Endodermal cell (in vitro differentiated cells): ENCODE measurements around the gene VGLL2. TPM values are rescaled to one million over a fixed set of nuclear protein-coding genes. Genes with fewer than 3 reads are reported as not detected.

ENCODE experiments used
- DNase-seq: peaks from one replicate; pipeline ENCODE4 v3.0.0-alpha.2; 2017
- H3K27ac ChIP-seq: 2 replicates; pipeline ENCODE4 v1.5.1; 2013; ENCODE audit warnings: mild to moderate bottlenecking, low read depth, low read length, moderate library complexity
- H3K27me3 ChIP-seq: 2 replicates; pipeline ENCODE4 v1.6.1; 2013; ENCODE audit warnings: mild to moderate bottlenecking, low read length, moderate library complexity; ENCODE audit not compliant: insufficient read depth, control insufficient read depth, poor library complexity, severe bottlenecking
- H3K36me3 ChIP-seq: 2 replicates; pipeline ENCODE4 v1.7.0; 2013; ENCODE audit warnings: mild to moderate bottlenecking, low read length, moderate library complexity; ENCODE audit not compliant: control insufficient read depth, insufficient read depth
- H3K4me1 ChIP-seq: one replicate; pipeline ENCODE4 v1.7.0; 2013; ENCODE audit warnings: low read length; ENCODE audit not compliant: control insufficient read depth, insufficient read depth
- H3K4me3 ChIP-seq: 2 replicates; pipeline ENCODE4 v1.5.1; 2013; ENCODE audit warnings: mild to moderate bottlenecking, low read length, moderate library complexity
- H3K9ac ChIP-seq: 2 replicates; pipeline ENCODE4 v1.6.1; 2013; ENCODE audit warnings: mild to moderate bottlenecking, low read length, moderate library complexity; ENCODE audit not compliant: poor library complexity, severe bottlenecking; ENCODE audit errors: extremely low read depth
- H3K9me3 ChIP-seq: 2 replicates; pipeline ENCODE4 v1.6.1; 2013; ENCODE audit warnings: mild to moderate bottlenecking, low read length, moderate library complexity; ENCODE audit not compliant: control insufficient read depth
- H3K27ac Mint-ChIP-seq: 2 replicates; pipeline ENCODE4 v1.8.0; 2020; ENCODE audit warnings: mixed read lengths
- H3K27me3 Mint-ChIP-seq: 2 replicates; pipeline ENCODE4 v1.8.0; 2021; ENCODE audit warnings: mild to moderate bottlenecking, mixed read lengths; ENCODE audit not compliant: insufficient read depth
- H3K36me3 Mint-ChIP-seq: 2 replicates; pipeline ENCODE4 v1.8.0; 2020; ENCODE audit warnings: low read depth, mixed read lengths
- H3K4me1 Mint-ChIP-seq: 2 replicates; pipeline ENCODE4 v1.8.0; 2020; ENCODE audit warnings: mixed read lengths
- H3K4me3 Mint-ChIP-seq: 2 replicates; pipeline ENCODE4 v1.8.0; 2020; ENCODE audit warnings: mild to moderate bottlenecking, moderate library complexity, mixed read lengths
- H3K9me3 Mint-ChIP-seq: 2 replicates; pipeline ENCODE4 v1.8.0; 2020; ENCODE audit warnings: mild to moderate bottlenecking, mixed read lengths
- CTCF ChIP-seq: fragments of 200-600 bp; sonication (generic); conservative IDR thresholded peaks from 2 replicates; pipeline ENCODE4 v1.5.0; 2021; ENCODE audit warnings: antibody characterized with exemption, mild to moderate bottlenecking
- WGBS, 2 experiments: methylation state at CpG; one replicate each; pipeline versions ENCODE4 v1.1.5 to v1.1.7; 2013; ENCODE audit warnings: missing lambda C conversion rate in 2 of 2, mixed read lengths in 1 of 2; ENCODE audit not compliant: insufficient coverage in 1 of 2, insufficient read length in 1 of 2; 5-methylcytosine and 5-hydroxymethylcytosine counted together
- total RNA-seq, 2 donors: library from RNA; stranded (reverse); fragmentation: NEBNext Ultra II Directional in 1 of 2; extraction: Animal tissue kit (Norgen Biotek cat#: 25700) in 1 of 2; gene quantifications; 2 replicates in 1 of 2; 3 replicates in 1 of 2; pipeline ENCODE4 v1.2.1, GENCODE V29; 2021

VGLL2 gene
- total RNA-seq, 2 donors from 2014 or later, result 0.15 TPM; not detected in 1

DNA sequence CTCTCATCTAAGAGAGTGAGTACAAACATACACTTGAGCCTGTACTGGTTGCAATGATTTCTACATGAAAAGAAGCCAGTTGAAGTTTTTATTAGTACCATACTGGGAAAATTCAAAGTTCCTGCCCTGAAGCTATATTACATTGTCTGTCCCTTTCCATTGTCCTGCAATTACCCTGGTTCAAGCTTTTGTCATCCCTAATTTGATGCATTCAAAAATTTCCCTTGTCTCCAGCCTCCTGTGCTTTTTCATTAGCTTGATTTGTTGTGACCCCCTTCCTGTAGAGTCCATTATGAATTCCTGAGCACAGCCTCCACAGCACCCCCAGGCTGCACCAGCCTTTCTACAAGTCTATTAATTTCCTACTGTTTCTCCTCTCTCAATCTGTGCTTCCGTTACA lies 46.4 kb downstream of the VGLL2 start:
- Mint-ChIP-seq H3K9me3 (no peaks in the 10 kb centered on the region), H3K4me3 (no peak overlapping the region), H3K27ac (no peak overlapping the region), H3K27me3 (no peaks in the 10 kb centered on the region), H3K4me1 (no peaks in the 10 kb centered on the region), H3K36me3 (no peaks in the 10 kb centered on the region)
- no peaks in the 10 kb centered on the region for H3K36me3 ChIP-seq
- no peak for TF ChIP-seq CTCF
- no peak overlapping the region for H3K9ac ChIP-seq
- no peaks in the 10 kb centered on the region for H3K4me1 ChIP-seq
- 92 to 99% methylated on average over 1 of the region's 1 CpG for WGBS, 2 experiments
- no peaks in the 10 kb centered on the region for H3K9me3 ChIP-seq
- no peak for DNase-seq
- no peak overlapping the region for H3K4me3 ChIP-seq
- H3K27ac ChIP-seq, result no peak overlapping the region
- H3K27me3 ChIP-seq, result no peaks in the 10 kb centered on the region

DNA sequence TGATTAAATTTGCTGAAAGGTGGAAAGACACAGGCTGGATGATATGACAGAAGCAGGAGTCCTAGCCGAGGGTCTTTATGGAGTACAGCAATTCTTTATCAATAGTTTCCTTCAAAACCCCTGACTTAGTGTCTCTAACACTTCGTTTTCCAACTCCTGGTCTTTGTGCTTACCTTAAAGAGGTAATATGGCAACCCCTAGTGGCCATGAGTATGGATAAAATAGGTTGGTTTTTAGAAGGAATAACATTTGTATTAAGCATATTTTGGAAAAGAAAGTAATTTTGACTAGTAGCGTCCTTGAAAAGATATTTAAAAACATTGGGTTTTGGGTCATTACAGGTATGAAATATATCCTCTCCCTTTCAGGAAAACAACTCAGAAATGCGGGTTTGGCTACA lies 51.9 kb downstream of the VGLL2 start:
- Histone ChIP-seq H3K4me1 (no peaks in the 10 kb centered on the region), H3K27me3 (no peaks in the 10 kb centered on the region), H3K9ac (no peak overlapping the region), H3K36me3 (no peaks in the 10 kb centered on the region), H3K9me3 (no peaks in the 10 kb centered on the region), H3K4me3 (no peak overlapping the region), H3K27ac (no peak overlapping the region)
- Mint-ChIP-seq H3K4me1 (no peaks in the 10 kb centered on the region), H3K27me3 (no peaks in the 10 kb centered on the region), H3K27ac (no peak overlapping the region), H3K9me3 (no peaks in the 10 kb centered on the region), H3K36me3 (no peaks in the 10 kb centered on the region), H3K4me3 (no peak overlapping the region)
- TF ChIP-seq CTCF, result peak; percentile 80
- DNase-seq, result no peak
- WGBS, 2 experiments, result 54% methylated on average over 4 of the region's 4 CpGs; no CpG with 5 or more reads in 1 of the 2 experiments

Other genes starting within 250 kb of the VGLL2 start
- gene ROS1, start 160.4 kb downstream of the VGLL2 start, total RNA-seq, result not detected
- 10 to 100 TPM; 16.2 to 27.9 TPM for gene DCBLD1, start 217.1 kb downstream of the VGLL2 start, total RNA-seq